Ureter (tissue), 1 donor: ENCODE results near the gene CSNK1G2. TPM values are rescaled to one million over a fixed set of nuclear protein-coding genes. Genes with fewer than 3 reads are reported as not detected.

Experiments used
- DNase-seq: peaks from one replicate; pipeline ENCODE4 v3.0.0-alpha.2; 2020; ENCODE audit warnings: low spot score
- total RNA-seq: library from RNA; stranded (reverse); gene quantifications from one replicate; pipeline ENCODE4 v1.2.4, GENCODE V29; 2023
- donor health status: DM: yes; HTN: yes; CAD: no.

Gene CSNK1G2
- total RNA-seq, 1 donor from 2014 or later, result 57.2 TPM

- no peak for DNase-seq
Measured at GRCh38 chr19:1968279-1969175, 27.6 kb downstream of the CSNK1G2 start.

GRCh38 chr19:1969176-1970002, 28.4 kb downstream of the CSNK1G2 start:
- no peak for DNase-seq

- DNase-seq, result no peak
Measured at GRCh38 chr19:1970003-1970805, 29.2 kb downstream of the CSNK1G2 start.

GRCh38 chr19:1970806-1971502, 30.0 kb downstream of the CSNK1G2 start:
- DNase-seq, result no peak

- no peak for DNase-seq
Measured at GRCh38 chr19:1974381-1975161, 33.6 kb downstream of the CSNK1G2 start.

- no peak for DNase-seq
Measured at GRCh38 chr19:1975162-1975480, 34.1 kb downstream of the CSNK1G2 start.

- DNase-seq, result no peak
Measured at GRCh38 chr19:1977120-1977519, 36.1 kb downstream of the CSNK1G2 start.

GRCh38 chr19:1978346-1978894, 37.4 kb downstream of the CSNK1G2 start:
- no peak for DNase-seq

GRCh38 chr19:1979017-1979416, 38.0 kb downstream of the CSNK1G2 start:
- no peak for DNase-seq

GRCh38 chr19:1979642-1980041, 38.7 kb downstream of the CSNK1G2 start:
- DNase-seq, result no peak

- no peak for DNase-seq
Measured at GRCh38 chr19:1980091-1980808, 39.3 kb downstream of the CSNK1G2 start.

GRCh38 chr19:1980809-1981181, 39.8 kb downstream of the CSNK1G2 start:
- DNase-seq, result no peak

GRCh38 chr19:1981253-1981652, 40.3 kb downstream of the CSNK1G2 start:
- no peak for DNase-seq

- no peak for DNase-seq
Measured at GRCh38 chr19:1984357-1984756, 43.4 kb downstream of the CSNK1G2 start.

- no peak for DNase-seq
Measured at GRCh38 chr19:1985588-1986356, 44.8 kb downstream of the CSNK1G2 start.

- no peak for DNase-seq
Measured at GRCh38 chr19:1986357-1987162, 45.6 kb downstream of the CSNK1G2 start.

GRCh38 chr19:1987197-1988187, 46.5 kb downstream of the CSNK1G2 start:
- DNase-seq, result no peak
